GM12801 (cell line): ENCODE results near the gene EHD4.

ENCODE experiments used
- TF ChIP-seq, protein P1 (sequence below): IDR thresholded peaks from one replicate; pipeline ENCODE4 v1.5.1; 2011; ENCODE audit warnings: control low read depth; ENCODE audit not compliant: insufficient read length; ENCODE audit errors: extremely low read depth

The EHD4 gene

DNA sequence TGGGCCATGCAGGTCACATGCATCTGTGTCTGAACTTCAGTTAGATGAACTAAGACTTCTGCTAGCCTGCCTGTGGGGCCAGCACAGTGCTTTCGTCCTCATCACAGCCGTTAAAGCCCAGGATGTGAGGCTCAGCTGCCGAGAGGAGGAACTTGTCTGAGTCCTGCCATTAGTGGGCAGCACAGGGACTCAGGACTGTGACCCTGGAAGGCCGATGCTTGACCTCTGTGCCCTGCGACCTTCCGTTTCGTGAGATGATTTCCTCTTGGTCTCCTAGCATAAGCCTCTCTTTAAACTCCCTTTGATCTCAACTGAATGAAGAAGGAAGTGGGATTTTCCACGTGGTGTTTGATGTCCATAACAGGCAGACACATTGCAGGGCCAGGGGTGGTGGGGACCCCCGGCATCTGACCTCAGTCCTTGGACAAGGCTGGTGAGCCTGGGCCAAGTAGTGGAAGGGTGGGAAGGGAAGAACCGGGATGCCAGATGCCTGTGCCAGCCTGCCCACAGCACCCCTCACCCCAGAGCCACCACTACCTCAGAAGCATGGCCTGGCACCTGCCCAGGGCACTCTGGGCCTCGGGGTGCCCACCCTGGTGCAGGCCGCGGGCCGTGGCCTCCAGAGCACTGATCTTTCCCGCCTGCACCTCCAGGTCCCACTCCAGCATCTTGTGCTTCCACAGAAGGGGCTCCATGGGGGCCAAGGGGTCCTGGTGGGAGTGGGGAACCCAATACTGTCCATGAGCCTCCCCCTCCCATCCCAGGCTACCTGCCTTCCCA, 112.1 kb downstream of the EHD4 start:
- TF ChIP-seq, protein P1, sequence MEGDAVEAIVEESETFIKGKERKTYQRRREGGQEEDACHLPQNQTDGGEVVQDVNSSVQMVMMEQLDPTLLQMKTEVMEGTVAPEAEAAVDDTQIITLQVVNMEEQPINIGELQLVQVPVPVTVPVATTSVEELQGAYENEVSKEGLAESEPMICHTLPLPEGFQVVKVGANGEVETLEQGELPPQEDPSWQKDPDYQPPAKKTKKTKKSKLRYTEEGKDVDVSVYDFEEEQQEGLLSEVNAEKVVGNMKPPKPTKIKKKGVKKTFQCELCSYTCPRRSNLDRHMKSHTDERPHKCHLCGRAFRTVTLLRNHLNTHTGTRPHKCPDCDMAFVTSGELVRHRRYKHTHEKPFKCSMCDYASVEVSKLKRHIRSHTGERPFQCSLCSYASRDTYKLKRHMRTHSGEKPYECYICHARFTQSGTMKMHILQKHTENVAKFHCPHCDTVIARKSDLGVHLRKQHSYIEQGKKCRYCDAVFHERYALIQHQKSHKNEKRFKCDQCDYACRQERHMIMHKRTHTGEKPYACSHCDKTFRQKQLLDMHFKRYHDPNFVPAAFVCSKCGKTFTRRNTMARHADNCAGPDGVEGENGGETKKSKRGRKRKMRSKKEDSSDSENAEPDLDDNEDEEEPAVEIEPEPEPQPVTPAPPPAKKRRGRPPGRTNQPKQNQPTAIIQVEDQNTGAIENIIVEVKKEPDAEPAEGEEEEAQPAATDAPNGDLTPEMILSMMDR: no peak

DNA sequence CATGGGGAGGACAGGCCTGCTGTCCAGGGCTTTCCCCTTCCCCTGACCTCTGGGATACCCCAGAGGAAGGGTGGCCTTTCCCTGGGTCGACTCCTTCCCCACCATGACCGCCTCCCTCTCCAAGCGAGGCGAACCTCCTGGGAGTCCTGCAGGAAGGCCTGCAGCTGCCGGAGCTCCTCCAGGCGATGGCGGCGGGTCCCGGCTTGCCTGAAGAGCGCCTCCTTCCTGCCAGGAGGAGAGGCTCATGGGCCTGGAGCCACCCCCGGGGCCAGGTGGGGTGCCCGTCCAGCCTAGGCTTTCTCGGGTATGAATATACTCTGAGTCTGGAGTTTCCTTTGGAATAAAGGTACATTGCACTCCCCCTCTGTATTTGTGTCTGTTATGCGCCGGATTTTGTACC, 113.6 kb downstream of the EHD4 start:
- TF ChIP-seq, protein P1: no peak

DNA sequence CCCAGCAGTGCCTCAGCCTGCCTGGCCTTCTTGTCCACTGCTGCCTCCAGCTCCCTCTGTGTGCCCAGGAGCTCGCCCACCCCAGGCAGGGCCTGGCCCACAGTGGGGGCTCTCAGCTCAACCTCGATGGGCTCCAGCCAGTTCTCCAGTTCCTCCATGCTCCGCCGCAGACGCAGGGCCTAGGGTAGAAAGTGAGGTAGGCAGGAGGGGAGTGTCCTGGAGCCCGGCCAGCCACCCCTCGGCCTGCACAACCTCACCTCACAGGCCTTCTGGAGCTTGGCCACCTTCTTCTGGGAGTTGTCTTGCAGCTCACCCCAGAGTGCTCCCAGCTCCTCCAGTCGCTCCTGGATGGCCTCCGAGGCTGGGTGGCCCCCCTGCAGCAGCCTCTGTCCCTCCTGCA, 115.0 kb downstream of the EHD4 start:
- TF ChIP-seq, protein P1: no peak

DNA sequence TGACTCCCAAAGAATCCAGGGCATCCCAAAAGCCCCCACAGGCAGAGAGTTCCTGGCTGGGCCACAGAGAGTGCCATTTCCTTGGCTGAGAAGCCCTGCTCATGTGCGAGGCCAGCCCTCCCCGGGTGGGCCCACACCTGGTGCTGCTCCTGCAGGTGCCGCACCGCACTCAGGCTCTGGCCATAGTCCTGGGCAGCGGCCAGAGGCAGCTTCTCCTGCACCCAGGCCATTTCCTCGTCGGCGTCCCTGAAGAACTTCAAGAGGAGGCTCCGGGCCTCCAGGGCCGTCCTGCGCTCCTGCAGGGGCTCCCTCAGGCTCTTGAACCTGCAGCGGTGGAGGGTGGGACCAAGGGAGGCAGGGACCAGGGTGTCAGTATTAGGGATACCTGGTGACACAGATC, 115.6 kb downstream of the EHD4 start:
- TF ChIP-seq, protein P1: no peak

DNA sequence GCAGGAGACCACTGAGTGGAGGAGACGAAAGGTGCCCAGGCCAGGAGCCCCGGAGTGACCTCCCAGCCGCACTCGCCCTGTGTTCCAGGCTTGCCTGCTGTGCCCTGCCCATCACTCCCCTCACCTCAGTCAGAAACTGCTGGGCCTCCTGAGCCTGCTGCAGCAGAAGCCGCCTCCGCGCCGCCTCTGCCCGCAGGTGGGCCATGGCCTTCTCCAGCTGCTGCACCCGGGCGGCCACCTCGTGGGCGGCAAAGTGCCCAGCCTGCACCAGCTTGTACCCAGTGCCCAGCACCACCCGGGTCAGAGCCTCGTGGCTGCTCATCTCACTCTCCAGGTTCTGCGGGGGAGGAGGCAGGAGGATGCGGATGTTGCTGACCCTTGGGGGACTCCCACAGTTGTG, 116.1 kb downstream of the EHD4 start:
- TF ChIP-seq, protein P1: no peak

DNA sequence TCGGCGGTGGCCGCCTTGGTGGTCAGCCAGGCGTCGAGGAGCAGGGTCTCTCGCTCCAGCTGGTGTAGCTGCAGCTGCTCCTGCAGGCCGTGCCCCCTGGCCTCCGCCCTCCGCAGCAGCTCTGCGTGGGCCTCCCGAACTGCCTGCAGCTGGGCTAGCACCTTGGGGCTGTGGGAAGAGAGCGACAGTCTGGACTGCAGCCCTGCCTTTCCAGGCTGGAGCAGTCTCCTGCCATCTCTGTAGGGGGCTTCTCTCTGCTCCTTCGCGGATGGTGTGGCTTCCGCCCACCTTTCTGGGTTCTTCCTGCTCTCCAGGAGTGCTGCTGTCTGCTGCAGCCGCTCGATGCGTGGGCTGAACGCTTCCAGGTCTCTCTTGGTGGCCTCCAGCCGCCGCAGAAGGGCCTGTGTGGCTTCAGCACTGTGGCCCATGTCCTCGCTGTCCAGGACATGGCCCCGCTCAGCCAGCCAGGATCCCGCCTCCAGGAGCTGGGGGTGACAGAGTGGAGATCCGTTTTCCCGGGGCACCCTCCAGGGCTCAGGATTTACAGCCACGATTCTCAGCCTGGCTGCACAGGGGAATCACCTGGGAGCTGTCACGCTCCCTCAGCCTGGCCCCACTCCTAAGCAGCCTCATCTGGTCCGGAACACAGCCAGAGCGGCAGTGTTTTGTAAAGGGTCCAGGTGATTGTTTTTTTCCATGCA, 116.9 kb downstream of the EHD4 start:
- TF ChIP-seq, protein P1: no peak

DNA sequence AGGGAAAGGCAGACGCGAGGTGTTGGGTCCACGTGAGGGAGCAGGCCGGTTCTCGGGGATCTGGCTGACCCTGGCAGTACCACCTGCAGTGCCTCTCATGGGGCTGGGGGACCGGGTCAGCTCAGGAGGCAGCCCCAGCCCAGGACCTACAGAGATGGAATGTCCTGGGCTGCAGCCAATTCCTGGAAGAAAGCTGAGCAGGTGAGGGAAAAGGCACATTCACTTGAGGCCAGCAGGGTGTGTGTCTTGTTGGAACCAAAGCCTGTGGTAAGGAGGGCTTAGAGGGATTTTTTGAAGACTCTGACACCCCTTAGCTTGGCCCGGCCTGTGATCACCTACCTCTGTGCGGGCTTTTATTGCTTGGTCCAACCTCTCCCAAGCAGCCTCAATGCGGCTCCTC, 117.9 kb downstream of the EHD4 start:
- TF ChIP-seq, protein P1: no peak
